Measurements from ENCODE around the gene BDH1.

Gene BDH1

DNA sequence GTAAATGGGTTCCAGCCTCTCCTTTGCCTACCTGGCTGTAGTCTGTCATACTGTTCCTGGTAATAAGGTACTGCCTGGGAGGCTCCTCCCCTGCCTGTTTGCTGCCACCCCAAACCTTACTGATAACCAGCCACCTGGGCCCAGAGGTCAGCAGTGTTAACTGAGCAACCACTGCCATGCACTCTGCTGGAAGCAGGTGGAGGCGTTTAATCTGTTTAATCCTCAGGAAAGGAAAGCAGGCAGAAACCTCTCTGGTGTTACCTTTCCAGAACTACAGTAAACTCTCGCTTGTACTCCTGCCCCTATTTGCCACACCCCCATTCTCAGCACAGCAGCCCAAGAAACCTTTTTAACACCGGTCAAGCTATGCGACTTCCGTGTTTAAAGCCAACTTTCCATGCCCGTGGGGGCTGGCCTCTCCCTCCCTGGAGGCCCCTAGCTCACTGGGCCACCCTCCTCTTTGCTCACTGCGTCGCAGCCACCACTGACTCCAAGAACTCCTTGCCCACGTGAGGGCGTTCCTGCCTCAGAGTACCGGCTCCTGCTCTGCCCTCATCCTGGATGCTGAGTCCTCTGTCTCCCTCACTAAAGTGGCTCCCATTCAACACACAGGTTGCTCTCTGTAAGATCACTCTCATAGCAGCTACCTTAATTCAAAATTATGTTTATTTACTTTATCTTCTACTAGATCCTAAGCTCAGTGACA, 8.3 kb downstream of the BDH1 start:
- DNase-seq = no peak

- no peak for DNase-seq
These were observed 9.3 kb downstream of the BDH1 start for GRCh38 chr3:197546307-197547085.

DNA sequence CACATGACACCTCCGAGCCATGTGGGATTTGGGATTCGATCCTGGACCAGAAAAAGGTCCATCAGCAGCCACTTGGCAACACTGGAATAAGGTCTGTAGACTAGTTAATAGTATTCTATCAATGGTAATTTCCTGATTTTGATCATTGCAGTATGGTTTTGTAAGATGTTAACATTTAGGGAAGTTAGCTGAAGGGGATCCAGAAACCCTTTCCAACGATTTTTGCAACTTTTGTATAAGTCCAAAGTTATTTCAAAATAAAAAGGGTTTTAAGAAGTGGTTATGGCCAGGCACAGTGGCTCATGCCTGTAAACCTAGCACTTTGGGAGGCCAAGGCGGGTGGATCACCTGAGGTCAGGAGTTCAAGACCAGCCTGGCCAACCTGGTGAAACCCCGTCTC, 10.2 kb downstream of the BDH1 start:
- DNase-seq = no peak

- DNase-seq = no peak
These were observed 10.7 kb downstream of the BDH1 start for GRCh38 chr3:197545101-197545500.

GRCh38 chr3:197542741-197543454, 12.9 kb downstream of the BDH1 start:
- DNase-seq = no peak

DNA sequence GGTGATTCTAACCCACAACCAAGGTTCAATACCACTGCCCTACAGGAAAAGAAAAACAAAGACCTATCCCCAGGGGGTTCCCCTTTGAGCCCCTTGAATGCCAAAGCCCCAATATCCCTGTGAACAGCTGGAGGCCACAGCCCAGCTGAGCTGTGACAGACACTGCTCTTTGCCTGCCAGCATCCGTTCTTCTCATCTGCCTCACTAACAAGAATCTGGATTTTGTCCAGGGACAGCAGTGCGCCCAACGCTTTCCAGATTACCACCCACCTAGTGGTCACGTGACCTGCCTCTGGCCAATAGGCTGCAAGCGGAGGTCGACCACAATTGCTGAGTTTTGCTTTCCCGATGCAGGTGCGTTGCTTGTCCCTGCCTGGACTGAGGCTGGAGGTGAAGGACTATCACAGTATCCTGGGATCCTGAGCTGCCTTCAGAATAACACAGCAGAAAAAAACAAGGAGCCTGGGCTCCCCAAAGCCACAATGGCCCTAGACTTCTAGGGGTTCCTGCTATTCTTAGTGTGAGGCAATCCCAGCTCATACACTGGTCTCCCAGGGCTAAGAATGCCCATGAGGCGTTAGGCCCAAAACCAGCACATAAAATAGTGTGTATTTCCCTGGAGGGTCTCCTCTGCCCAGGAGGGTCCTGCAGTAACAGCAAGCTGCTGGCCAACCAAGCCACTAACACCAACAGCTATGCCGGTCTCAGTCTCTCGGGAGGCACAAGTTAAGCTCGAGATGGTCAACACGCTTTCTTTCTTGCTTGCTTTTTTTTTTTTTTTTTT, 13.8 kb downstream of the BDH1 start:
- DNase-seq = peak; percentile 51

DNA sequence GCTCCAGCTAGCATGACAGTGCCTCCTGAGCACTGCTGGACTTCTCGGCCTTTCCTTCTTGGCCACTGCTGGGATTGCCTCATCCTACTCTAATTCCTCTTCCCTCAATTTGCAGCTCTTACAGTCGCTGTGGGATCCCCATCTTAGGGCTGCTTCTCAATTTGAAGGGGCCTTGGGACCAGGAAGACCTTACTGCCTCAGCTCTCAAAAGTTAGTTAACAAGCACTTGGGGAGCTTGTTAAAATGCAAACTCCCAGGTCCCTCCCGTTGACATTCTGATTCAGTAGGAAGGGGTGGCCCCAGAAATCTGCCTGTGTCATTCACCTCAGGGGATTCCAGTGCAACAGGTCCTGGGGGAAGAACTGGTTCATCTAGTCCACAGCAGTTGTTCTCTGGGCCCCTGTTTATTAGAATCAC, 14.8 kb downstream of the BDH1 start:
- no peak for DNase-seq

DNA sequence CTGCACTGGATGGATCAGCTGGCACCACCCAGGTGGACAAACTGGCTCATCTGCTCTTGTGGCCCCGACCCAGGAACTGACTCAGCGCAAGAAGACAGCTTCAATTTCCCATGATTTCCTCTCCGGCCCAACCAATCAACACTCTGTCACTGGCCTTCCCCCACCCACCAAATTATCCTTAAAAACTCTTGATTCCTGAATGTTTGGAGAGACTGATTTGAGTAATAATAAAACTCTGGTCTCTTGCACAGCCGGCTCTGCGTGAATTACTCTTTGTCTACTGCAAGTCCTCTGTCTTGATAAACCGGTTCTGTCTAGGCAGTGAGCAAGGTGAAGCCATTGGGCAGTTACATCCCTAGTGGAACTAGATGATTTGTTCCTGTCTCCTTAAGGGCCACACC, 16.1 kb downstream of the BDH1 start:
- DNase-seq = no peak

GRCh38 chr3:197533927-197534725, 21.6 kb downstream of the BDH1 start:
- DNase-seq = no peak

- no peak for DNase-seq
These were observed 22.4 kb downstream of the BDH1 start for GRCh38 chr3:197533396-197533795.

DNA sequence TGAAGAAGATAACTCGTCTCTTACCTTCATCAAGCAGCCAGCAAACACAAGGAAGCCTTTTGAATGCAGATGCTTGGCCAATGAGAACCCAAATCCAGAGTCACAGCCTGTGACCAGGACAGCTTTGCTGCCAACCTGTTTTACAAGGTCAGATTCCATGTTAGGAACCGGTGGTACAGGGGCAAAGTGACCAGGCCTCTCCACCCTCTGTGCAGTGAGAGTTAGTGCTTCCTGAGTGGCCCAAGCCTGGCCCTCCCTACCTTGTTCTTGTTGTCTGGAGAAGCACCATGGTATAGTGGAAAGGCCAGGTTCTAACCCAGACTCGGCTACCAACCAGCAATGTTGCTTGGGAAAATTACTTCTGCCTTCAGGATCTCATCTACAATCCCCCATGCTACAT, 23.4 kb downstream of the BDH1 start:
- DNase-seq = no peak

GRCh38 chr3:197528190-197528589, 27.6 kb downstream of the BDH1 start:
- no peak for DNase-seq

- DNase-seq = no peak
These were observed 28.2 kb downstream of the BDH1 start for GRCh38 chr3:197527569-197527968.

GRCh38 chr3:197525706-197526105, 30.1 kb downstream of the BDH1 start:
- DNase-seq = no peak

DNA sequence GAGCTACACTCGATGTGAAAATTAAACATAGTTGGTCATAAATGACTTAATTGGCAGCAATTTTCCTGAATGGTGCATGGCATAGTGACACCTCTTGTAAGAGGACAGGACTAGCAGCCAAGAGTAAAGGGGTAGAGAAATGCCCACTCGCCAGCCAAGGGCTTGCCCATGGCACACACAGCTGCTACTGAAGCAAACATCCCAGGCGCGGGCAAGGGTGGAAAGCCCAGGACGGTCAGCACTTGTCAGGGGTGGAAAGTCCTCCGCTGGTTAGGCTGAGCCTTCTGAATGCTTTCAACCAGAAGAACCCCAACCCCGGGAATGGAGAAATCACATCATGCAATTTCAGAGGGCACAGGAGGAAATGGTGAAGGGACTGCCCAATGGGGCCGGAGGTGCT, 31.6 kb downstream of the BDH1 start:
- DNase-seq = no peak

DNA sequence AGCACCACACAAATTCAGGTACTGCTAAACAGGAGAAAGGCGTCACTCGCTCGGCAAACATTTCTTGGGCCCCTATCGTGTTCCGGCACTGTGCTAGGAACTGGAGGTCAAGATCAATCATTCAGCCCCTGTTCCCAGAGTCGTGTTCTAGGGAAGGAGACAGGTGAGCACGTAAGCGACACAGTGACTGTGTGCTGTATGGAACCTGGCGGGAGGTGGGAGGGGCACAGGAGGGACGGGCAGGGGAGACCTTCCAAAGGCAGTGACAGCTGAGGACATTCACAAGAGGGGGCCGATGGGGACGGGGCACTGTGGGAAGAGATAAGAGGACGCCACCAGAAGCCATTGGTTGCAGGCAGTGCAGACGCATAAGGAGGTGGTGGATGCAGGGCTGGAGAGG, 32.2 kb downstream of the BDH1 start:
- no peak for DNase-seq

- DNase-seq = no peak
These were observed 32.8 kb downstream of the BDH1 start for GRCh38 chr3:197522881-197523441.

DNA sequence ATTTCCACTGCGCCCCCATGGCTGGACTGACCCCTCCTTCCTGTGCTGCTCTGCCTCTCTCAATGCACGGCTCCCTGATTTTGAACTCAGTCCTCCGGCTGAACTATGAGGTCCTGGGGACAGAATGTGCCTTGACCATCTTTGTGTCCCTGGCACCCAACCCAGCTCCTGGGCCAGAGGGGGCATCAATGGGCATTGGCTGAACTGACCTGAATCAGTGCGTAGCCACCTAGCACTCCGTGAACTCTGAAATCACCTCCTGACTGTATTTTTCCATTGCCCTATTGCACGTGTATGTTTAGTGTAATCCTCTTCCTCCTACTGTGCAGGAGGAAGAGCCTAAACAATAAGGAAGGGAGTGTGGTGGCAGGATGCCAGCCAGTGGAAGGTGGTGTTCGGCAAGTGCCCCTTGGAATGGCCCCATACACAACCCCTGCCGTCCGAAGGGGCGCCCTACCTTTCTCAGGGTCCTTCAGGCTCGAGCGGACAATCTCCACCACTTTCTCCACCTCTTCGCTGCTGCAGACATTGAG, 33.5 kb downstream of the BDH1 start:
- DNase-seq = no peak

- DNase-seq = no peak
These were observed 34.2 kb downstream of the BDH1 start for GRCh38 chr3:197521277-197522182.

Data from COR-L47 (cell line).